ENCODE data around the gene ELFN2. TPM values are rescaled to one million over a fixed set of nuclear protein-coding genes. Genes with fewer than 3 reads are reported as not detected.
"Not testable (repeated sequence)": the region's sequence is repeated elsewhere in the genome, so short reads cannot be mapped to it uniquely, and the experiment has no call there.

Gene ELFN2
- total RNA-seq, 1 donor from 2014 or later, result 0.53 TPM

DNA sequence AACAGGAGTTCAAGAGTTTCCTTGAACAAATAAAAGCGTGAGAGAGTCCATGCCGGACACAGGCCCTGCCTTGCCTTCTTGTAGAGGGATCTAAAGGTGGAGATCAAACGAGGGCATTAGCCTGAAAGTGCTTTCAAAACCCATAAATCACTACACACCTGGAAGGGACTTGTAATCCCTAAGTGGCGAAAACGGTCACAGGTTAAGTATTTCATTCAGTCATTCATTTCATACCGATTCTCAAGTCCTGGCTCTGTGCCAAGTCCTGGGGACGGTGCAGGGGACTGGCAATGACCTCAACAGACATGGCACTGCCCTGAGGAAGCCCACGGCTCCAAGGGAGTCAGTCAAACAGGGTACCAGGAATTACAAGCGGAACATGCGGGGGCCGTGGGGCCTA, 26.6 kb downstream of the ELFN2 start:
- no peaks in the 10 kb centered on the region for H3K9me3 Mint-ChIP-seq
- peak overlapping the region; percentile 25 for H3K27ac Mint-ChIP-seq
- H3K4me3 Mint-ChIP-seq, result no peak overlapping the region
- peaks cover 23% of the 10 kb centered on the region for H3K4me1 Mint-ChIP-seq (ENCODE audit: unreplicated experiment)
- no peak for DNase-seq (ENCODE audit: extremely low spot score, unreplicated experiment)
- H3K36me3 Mint-ChIP-seq, result no peaks in the 10 kb centered on the region
- peaks cover 11% of the 10 kb centered on the region for H3K27me3 Mint-ChIP-seq
- TF ChIP-seq, protein P1, sequence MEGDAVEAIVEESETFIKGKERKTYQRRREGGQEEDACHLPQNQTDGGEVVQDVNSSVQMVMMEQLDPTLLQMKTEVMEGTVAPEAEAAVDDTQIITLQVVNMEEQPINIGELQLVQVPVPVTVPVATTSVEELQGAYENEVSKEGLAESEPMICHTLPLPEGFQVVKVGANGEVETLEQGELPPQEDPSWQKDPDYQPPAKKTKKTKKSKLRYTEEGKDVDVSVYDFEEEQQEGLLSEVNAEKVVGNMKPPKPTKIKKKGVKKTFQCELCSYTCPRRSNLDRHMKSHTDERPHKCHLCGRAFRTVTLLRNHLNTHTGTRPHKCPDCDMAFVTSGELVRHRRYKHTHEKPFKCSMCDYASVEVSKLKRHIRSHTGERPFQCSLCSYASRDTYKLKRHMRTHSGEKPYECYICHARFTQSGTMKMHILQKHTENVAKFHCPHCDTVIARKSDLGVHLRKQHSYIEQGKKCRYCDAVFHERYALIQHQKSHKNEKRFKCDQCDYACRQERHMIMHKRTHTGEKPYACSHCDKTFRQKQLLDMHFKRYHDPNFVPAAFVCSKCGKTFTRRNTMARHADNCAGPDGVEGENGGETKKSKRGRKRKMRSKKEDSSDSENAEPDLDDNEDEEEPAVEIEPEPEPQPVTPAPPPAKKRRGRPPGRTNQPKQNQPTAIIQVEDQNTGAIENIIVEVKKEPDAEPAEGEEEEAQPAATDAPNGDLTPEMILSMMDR (conservative IDR thresholded peaks at IDR 0.05), result no peak

DNA sequence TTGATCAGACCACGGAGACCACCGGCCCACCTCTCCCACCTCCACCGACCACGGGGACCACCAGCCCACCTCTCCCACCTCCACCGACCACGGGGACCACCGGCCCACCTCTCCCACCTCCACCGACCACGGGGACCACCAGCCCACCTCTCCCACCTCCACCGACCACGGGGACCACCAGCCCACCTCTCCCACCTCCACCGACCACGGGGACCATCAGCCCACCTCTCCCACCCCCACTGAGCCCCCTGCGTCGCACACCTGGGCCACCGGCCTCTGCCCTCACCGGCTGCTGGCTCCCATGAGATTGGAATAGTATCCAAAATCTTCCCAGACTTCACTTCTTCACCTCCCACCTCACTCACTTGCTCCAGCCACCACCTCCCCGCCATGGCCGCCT, 27.8 kb downstream of the ELFN2 start:
- not testable (repeated sequence) for H3K9me3 Mint-ChIP-seq; DNase-seq (ENCODE audit: extremely low spot score, unreplicated experiment); H3K4me3 Mint-ChIP-seq; H3K36me3 Mint-ChIP-seq; H3K27ac Mint-ChIP-seq
- Mint-ChIP-seq H3K4me1 (ENCODE audit: unreplicated experiment) (peaks cover 23% of the 10 kb centered on the region), H3K27me3 (peaks cover 11% of the 10 kb centered on the region)

DNA sequence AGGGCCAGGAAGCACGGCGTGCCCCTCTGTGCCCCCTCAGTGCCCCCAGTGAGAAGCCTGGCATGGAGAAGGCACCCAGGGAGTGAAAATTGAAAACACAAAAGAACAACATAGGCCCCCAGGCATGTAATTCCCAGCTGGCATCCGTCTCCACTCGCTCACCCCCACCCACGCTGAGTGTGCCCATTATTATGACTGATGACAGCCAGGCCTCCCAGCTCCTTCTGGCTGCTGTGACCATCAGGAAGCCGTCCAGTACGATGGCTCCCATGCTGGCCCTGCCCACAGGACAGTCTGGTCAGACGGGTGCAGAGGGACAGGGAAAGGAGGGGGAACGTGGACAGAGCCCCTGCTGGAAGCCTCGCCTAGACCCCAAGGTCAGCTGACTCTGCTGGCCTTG, 30.1 kb downstream of the ELFN2 start:
- no peak overlapping the region for H3K27ac Mint-ChIP-seq

DNA sequence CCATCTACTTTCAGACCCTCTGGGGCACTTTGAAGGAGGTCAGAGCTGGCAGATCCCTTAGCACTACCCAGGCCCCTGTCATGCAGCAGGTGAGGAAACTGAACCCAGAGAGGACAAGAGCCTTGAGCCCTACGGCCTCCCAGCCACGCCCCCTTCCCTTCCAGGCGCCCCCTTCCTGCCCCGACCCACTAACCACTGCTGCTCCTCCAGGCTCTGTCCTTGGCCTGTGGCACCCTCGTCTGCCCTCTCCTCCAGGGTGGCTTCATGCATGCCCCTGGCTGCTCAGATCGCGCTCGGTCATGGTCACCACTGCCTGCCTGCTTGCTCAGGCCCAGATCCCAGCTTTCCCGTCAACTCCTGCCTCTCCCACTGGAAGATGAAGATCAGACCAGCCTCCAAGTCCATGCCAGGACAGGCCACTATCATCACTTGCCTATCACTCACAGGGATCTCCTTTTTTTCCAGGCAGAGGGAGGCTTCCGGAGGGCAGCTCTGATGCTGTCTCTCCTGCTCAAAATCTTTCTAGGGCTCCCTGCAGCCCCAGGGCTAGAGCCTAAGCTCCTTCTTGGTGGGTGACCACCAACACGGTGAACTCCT, 30.7 kb downstream of the ELFN2 start:
- Mint-ChIP-seq H3K27me3 (peaks cover 5% of the 10 kb centered on the region), H3K27ac (no peak overlapping the region), H3K4me3 (no peak overlapping the region), H3K9me3 (no peaks in the 10 kb centered on the region), H3K36me3 (no peaks in the 10 kb centered on the region), H3K4me1 (ENCODE audit: unreplicated experiment) (peaks cover 16% of the 10 kb centered on the region)
- no peak for DNase-seq (ENCODE audit: extremely low spot score, unreplicated experiment)
- TF ChIP-seq, protein P1 (conservative IDR thresholded peaks at IDR 0.05), result no peak

More for the DNA sequence above, 30.1 kb downstream of the ELFN2 start:
- Mint-ChIP-seq H3K4me3 (no peak overlapping the region), H3K27me3 (peaks cover 5% of the 10 kb centered on the region), H3K36me3 (no peaks in the 10 kb centered on the region), H3K9me3 (no peaks in the 10 kb centered on the region), H3K4me1 (ENCODE audit: unreplicated experiment) (peaks cover 22% of the 10 kb centered on the region)
- no peak for DNase-seq (ENCODE audit: extremely low spot score, unreplicated experiment)
- TF ChIP-seq, protein P1 (conservative IDR thresholded peaks at IDR 0.05), result no peak

DNA sequence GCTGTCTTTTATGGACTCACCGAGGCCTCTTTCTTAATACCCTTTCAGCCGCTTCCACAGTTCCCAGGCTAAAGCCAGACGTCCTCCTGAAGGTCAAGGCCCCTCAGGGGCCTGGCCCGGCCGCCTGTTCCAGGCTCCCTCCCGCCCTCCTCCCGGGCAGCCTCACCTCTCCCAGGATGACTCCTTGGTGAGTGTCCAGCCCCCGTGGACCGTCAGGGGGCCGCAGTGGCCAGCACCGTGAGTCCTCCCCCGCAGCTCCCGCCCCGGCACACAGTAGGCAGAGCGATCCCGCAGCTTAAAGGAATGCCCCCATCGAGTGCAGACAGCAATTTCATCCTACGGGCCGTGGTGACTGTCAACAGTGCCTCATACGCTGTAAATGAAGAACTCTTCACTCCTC, 32.9 kb downstream of the ELFN2 start:
- Mint-ChIP-seq H3K36me3 (no peaks in the 10 kb centered on the region), H3K4me1 (ENCODE audit: unreplicated experiment) (peaks cover 8% of the 10 kb centered on the region), H3K27ac (no peak overlapping the region), H3K9me3 (no peaks in the 10 kb centered on the region), H3K4me3 (no peak overlapping the region), H3K27me3 (peaks cover 5% of the 10 kb centered on the region)
- TF ChIP-seq, protein P1 (conservative IDR thresholded peaks at IDR 0.05), result no peak
- no peak for DNase-seq (ENCODE audit: extremely low spot score, unreplicated experiment)

DNA sequence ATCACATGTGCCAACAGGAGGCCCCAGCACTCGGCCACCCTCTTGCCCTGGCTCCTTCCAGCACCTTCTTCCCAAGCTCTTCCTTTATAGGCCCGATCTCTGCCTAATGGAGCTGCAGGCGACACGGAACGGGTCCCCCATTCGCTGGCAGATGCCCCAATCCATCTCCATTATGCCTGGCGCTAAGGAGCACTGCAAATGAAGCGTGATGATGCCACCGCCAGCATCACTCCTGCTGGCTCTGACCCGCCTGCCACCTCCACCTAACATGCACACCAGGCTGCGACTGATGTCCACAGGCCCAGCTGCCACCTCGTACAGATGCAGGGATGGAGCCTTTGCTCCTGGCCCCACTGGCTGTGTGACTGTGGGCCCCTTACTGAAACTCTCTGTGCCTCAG, 33.5 kb downstream of the ELFN2 start:
- DNase-seq (ENCODE audit: extremely low spot score, unreplicated experiment), result no peak
- Mint-ChIP-seq H3K9me3 (no peaks in the 10 kb centered on the region), H3K4me3 (no peak overlapping the region)

More for the DNA sequence above, 33.5 kb downstream of the ELFN2 start:
- Mint-ChIP-seq H3K36me3 (no peaks in the 10 kb centered on the region), H3K27ac (no peak overlapping the region), H3K4me1 (ENCODE audit: unreplicated experiment) (peaks cover 6% of the 10 kb centered on the region), H3K27me3 (peaks cover 3% of the 10 kb centered on the region)
- TF ChIP-seq, protein P1 (conservative IDR thresholded peaks at IDR 0.05), result no peak

Measured in type B pancreatic cell (in vitro differentiated cells).